Mucosa of descending colon (tissue), 3 donors: ENCODE results near the gene ZNF326. TPM values are rescaled to one million over a fixed set of nuclear protein-coding genes. Genes with fewer than 3 reads are reported as not detected.

Experiments used
- ATAC-seq: fragments of 200-7000 bp; cut with Tn5 transposase; one replicate; pipeline ENCODE4 v1.9.1; 2020; ENCODE audit warnings: mild to moderate bottlenecking, moderate library complexity
- DNase-seq, 3 donors: peaks; one replicate each; pipeline ENCODE4 v3.0.0-alpha.2; 2020
- H3K36me3 ChIP-seq: fragments of 200-600 bp; one replicate; pipeline ENCODE4 v1.8.0; 2021; ENCODE audit warnings: low read depth, mild to moderate bottlenecking
- H3K4me1 ChIP-seq: fragments of 200-600 bp; one replicate; pipeline ENCODE4 v1.8.0; 2021; ENCODE audit warnings: low read depth, mild to moderate bottlenecking
- H3K4me3 ChIP-seq: fragments of 200-600 bp; one replicate; pipeline ENCODE4 v1.8.0; 2021; ENCODE audit warnings: mild to moderate bottlenecking
- H3K9me3 ChIP-seq: fragments of 200-600 bp; one replicate; pipeline ENCODE4 v1.8.0; 2021; ENCODE audit warnings: mild to moderate bottlenecking
- intact Hi-C, 2 donors: fragments of 100-400 bp; cut with DNase I in 1 of 2; cut with micrococcal nuclease in 1 of 2; formaldehyde crosslinking; loops; one replicate each; pipeline versions ENCODE4 v1.11.0 to v1.11.1; 2022; cut with DNase I, micrococcal nuclease
- total RNA-seq, 3 donors: library from RNA; stranded (reverse); fragmentation: NEBNext Ultra II Directional in 2 of 3; extraction: Animal tissue kit (Norgen Biotek cat#: 25700) in 2 of 3; gene quantifications; one replicate each; pipeline versions ENCODE4 v1.2.1 to v1.2.4, GENCODE V29; 2021 to 2023
- TF ChIP-seq, protein P1 (sequence below): fragments of 200-600 bp; IDR thresholded peaks from one replicate; pipeline ENCODE4 v1.8.0; 2022; ENCODE audit warnings: antibody characterized with exemption, mild to moderate bottlenecking
- donor health status: DM: no; HTN: no; CAD: no; lungs with moderate emphysema.
- donor health status: DM: no; HTN: no; CAD: no.
- donor health status: DM: no; HTN: yes; CAD: no.

ZNF326 gene
- total RNA-seq, 3 donors from 2014 or later: 25.8 to 41.5 (median 40.1) TPM

GRCh38 chr1:90083995-90084394 is 89.1 kb downstream of the ZNF326 start:
- no peaks in the 10 kb centered on the region for H3K36me3 ChIP-seq
- no peak for ATAC-seq
- H3K4me1 ChIP-seq: no peaks in the 10 kb centered on the region
- H3K9me3 ChIP-seq: no peaks in the 10 kb centered on the region
- no peak for DNase-seq
- H3K4me3 ChIP-seq: no peak overlapping the region
- intact Hi-C loops: no loop called here
- TF ChIP-seq, protein P1, sequence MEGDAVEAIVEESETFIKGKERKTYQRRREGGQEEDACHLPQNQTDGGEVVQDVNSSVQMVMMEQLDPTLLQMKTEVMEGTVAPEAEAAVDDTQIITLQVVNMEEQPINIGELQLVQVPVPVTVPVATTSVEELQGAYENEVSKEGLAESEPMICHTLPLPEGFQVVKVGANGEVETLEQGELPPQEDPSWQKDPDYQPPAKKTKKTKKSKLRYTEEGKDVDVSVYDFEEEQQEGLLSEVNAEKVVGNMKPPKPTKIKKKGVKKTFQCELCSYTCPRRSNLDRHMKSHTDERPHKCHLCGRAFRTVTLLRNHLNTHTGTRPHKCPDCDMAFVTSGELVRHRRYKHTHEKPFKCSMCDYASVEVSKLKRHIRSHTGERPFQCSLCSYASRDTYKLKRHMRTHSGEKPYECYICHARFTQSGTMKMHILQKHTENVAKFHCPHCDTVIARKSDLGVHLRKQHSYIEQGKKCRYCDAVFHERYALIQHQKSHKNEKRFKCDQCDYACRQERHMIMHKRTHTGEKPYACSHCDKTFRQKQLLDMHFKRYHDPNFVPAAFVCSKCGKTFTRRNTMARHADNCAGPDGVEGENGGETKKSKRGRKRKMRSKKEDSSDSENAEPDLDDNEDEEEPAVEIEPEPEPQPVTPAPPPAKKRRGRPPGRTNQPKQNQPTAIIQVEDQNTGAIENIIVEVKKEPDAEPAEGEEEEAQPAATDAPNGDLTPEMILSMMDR: no peak

Other genes starting within 250 kb of the ZNF326 start
- 10 to 100 TPM; 22.8 to 43.3 (median 39.6) TPM for gene LRRC8D, start 174.1 kb upstream of the ZNF326 start, total RNA-seq